NOMO-1 treated with DMSO at 0.1 percent for 48 hours (cell line): ENCODE measurements around the gene ZNF611.
"Not testable (repeated sequence)": the region's sequence is repeated elsewhere in the genome, so short reads cannot be mapped to it uniquely, and the experiment has no call there.

Experiments used
- DNase-seq: peaks from one replicate; lab custom pipeline; 2025; ENCODE audit not compliant: unreplicated experiment; lab: John Stamatoyannopoulos, UW

The ZNF611 gene

DNA sequence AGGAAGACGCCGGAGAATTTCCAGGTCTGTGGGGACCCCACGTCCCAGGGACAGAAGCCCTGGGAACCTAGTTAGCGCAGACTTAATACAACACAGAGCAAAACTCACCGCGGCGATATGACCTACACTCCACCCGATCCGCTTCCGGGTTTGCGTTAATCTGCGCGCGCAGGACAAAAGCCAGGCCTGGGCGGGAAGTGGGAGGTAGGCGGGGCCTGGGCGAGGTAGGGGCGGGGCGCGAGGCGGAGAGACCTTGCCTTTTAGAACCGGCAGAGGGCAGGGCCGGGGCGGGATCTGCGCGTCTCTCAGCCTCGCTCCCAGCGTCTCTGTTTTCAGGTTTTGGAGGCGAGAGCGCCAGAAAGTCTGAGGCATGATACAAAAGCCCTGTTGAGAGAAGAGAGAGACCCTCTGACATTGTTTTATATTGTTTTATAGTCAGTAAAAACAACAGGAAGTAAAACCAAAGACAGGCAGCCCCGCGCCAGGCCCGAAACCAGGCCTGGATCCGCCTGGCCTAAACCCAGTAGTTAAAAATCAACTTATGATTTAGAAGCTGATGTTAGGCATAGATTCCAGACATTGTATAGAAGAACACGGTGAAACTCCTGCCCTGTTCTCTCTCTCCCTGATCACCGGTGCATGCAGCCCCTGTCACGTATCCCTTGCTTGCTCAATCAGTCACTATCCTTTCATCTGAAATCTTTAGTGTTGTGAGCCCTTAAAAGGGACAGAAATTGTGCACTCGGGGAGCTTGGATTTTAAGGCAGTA is at the start of gene ZNF611:
Gene ZNF611 (minus strand): TSS at position 152 of the 769 bp plus-strand sequence. CDS start 19,150 bp downstream, outside the sequence.
- peak; percentile 92 for DNase-seq

DNA sequence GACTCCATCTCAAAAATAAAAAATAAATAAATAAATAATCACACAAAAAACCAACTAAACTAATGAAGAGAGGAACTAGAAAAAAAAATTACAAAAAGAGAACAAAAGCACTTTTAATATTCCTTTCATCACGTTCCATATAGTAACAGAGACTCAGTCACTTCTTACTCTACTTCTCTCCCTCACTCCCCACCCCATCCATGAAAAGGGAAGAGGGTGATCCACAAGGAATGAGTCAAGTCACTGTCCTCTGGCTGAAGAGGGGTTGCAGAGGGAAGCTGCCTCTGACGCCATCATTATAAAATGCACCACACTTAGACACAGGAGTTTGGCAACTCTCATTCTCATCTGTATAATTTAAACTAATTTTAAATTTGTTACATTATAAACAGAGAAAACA is 48.0 kb upstream of the ZNF611 start:
- DNase-seq = not testable (repeated sequence)

- DNase-seq = no peak
Observed at GRCh38 chr19:52778811-52779210, 44.0 kb upstream of the ZNF611 start.

DNA sequence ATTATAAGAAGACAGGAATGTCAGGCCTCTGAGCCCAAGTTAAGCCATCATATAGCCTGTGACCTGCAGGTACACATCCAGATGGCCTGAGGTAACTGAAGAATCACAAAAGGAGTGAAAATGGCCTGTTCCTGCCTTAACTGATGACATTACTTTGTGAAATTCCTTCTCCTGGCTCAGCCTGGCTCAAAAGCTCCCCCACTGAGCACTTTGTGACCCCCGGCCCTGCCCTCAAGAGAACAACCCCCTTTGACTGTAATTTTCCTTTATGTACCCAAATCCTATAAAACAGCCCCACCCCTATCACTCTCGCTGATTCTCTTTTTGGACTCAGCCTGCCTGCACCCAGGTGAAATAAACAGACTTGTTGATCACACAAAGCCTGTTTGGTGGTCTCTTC is 21.6 kb upstream of the ZNF611 start:
- not testable (repeated sequence) for DNase-seq

GRCh38 chr19:52749780-52750179 is 14.9 kb upstream of the ZNF611 start:
- DNase-seq = no peak

DNA sequence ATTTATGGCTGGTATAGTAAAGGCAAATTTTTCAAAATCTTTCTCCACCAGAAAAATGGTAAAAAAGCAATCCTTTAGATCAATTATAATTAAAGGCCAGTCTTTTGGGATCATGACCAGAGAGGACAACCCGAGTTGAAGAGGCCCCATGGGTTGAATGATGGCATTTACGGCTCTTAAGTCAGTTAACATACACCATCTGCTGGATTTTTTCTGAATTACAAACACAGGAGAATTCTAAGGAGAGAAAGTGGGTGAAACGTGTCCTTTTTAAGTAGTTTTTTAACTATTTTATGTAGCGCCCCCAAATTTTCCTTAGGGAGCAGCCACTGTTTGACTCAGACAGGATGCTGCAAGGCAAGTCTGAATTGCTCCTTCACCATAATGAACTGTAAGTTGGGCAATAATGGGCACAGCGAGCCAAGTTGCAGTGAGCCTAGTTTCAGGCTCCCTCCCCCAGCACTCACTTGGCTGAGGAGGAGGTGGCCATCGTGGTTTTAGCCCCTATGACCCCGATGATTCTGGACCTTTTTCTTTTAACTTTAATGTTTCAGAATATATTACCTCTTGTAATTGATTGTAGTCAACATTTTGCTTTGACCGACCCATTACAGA is 13.6 kb upstream of the ZNF611 start:
- DNase-seq = peak; percentile 18

- not testable (repeated sequence) for DNase-seq
Observed at GRCh38 chr19:52745919-52746318, 11.1 kb upstream of the ZNF611 start.

DNA sequence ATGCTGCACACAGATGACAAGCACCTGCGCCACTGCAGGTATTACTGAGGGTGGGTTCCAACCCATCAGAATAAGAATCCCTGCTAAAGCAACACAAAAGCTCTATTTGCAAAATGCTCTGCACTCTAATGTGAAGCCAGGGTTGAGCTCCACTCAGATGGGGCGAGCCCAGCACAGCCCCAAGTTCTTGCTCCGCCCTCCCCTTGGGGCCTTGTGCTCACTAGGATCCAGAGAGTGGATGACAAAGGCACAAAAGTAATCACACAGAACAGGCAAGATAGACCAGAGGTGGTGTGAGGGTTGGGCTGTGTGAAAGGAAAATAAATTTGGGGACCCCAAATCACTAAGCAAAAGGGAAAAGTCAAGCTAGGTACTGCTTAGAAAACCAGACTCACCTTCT is 8.2 kb upstream of the ZNF611 start:
- DNase-seq = no peak

- DNase-seq = no peak
Observed at GRCh38 chr19:52742516-52742915, 7.7 kb upstream of the ZNF611 start.

GRCh38 chr19:52741951-52742485 is 7.2 kb upstream of the ZNF611 start:
- no peak for DNase-seq

DNA sequence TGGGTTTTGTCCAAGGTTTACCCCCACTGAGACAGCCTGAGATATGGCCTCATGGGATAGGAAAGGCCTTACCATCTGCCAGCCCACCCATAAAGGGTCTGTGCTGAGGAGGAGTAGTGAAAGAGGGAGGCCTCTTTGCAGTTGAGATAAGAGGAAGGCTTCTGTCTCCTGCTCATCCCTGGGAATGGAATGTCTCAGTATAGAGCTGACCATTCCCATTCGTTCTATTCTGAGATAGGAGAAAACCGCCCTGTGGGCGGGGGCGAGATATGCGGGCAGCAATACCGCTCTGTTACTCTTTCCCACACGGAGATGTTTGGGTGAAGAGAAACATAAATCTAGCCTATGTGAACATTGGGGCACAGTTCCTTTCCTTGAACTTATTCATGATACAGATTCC is 6.5 kb upstream of the ZNF611 start:
- DNase-seq = not testable (repeated sequence)

- DNase-seq = no peak
Observed at GRCh38 chr19:52739576-52739975, 4.7 kb upstream of the ZNF611 start.

DNA sequence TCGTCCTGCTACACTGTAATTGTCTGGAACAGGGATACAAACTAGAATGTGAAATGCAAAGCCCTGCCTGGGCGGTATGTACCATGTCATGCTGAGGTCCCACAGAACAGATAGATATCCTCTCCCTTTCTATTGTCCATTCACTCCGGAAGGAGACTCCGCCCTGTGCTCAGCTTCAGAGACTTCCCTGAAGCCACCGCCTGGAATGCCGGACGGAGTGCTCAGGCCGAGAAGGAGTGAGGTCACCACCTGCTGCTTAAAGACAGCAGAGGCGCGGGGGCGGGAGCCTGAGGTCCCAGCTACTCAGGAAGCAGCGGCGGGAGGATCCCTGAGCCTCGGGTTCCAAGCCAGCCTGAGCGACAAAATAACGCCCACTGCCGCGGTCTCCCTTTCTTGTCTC is 890 bp upstream of the ZNF611 start:
- DNase-seq = no peak

- DNase-seq = no peak
Observed at GRCh38 chr19:52734331-52734892, 432 bp downstream of the ZNF611 start.

DNA sequence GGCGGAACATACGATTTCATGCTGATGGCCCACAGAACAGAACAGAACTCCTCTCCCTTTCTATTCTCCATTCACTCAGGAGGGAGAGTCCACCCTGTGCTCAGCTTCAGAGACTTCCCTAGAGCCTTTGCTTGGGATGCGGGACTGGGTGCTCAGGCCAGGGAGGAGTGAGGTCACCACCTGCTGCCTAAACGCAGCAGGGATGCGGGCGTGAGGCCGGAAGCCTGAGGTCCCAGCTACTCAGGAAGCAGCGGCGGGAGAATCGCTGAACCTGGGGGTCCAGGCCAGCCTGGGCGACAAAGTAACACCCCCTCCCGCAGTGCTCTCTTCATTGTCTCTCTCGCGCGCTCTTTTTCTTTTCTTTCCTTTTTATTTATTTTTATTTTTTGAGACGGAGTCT is 8.8 kb downstream of the ZNF611 start:
- not testable (repeated sequence) for DNase-seq

DNA sequence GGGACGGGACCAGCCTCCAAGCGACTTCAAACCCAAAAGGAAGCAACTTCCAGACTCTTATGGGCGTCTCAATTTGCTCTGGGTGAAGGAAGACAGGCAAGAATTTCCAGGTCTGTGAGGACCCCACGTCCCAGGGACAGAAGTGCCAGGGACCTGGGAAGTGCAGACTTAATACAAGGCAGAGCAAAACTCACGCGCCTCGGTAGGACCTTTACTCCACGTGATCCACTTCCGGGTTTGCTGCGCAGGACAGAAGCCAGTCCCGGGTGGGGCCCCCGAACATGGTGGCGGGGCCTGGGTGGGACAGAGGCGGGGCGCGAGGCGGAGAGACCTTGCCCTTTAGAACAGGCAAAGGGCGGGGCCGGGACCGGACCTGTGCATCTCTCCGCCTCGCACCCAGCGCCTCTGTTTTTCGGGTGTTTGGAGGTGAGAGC is 9.3 kb downstream of the ZNF611 start:
- DNase-seq = no peak

GRCh38 chr19:52724701-52725514 is 9.9 kb downstream of the ZNF611 start:
- no peak for DNase-seq

DNA sequence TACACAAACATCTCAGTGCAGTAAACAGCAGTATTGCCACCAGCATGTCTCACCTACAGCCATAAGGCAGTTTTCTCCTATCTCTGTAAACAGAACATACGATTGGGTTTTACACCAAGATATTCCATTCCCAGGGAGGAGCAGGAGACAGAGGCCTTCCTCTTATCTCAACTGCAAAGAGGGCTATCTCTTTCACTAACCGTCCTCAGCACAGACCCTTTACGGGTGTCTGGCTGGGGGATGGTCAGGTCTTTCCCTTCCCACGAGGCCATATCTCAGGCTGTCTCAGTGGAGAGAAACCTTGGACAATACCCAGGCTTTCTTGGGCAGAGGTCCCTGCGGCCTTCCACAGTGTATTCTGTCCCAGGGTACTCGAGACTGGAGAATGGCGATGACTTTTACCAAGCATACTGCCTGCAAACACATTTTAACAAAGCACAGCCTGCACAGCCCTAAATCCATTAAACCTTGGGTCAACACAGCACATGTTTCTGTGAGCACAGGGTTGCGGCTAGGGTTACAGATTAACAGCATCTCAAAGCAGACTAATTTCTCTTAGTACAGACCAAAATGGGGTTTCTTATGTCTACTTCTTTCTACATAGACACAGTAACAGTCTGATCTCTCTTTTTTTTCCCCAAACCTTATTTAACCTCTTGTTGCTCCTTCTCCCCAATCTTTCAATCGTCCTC is 10.8 kb downstream of the ZNF611 start:
- not testable (repeated sequence) for DNase-seq

DNA sequence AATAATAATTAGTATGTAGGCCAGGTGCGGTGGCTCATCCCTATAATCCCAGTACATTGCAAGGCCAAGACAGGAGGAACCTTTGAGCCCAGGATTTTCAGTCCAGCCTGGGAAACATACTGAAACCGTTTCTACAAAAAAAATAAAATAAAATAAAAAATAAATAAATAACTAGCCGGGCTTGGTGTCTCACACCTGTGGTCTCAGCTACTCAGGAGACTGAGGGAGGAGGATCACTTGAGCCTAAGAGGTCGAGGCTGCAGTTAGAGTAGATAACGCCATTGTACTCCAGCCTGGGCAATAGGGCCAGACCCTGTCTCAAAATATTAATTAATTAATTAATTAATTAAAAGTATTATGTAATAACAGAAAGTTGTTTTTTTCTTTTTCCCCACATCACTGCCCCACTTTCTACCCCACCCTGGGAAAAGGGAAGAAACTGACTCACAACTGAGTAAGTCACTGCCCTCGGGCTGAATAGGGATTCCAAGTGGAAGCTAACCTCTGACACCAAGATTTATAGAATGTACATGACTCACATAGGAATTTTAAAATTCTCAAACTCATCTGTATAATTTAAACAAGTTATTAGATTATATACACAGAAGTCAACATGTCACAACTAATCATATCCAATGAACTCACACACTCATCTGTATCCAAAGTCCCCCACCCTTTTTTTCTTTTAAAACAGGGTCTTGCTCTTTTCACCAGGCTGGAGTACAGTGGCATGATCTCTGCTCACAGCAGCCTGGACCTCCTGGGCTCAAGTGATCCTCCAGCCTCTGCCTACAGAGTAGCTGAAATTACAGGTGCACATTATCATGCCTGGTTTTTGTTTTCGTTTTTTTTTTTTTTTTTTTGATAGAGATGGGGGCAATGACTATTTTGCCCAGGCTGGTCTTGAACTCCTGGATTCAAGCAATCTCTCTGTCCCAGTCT is 12.5 kb downstream of the ZNF611 start:
- DNase-seq = no peak
